Neural crest cell (in vitro differentiated cells): Measurements from ENCODE around the gene OR6J1. TPM values are rescaled to one million over a fixed set of nuclear protein-coding genes. Genes with fewer than 3 reads are reported as not detected.

Experiments
- DNase-seq: peaks from one replicate; pipeline ENCODE4 v3.0.0; 2021; ENCODE audit warnings: low read depth, mixed read lengths, low spot score
- H3K27ac Mint-ChIP-seq: one replicate; pipeline ENCODE4 v1.8.0; 2021; ENCODE audit warnings: mild to moderate bottlenecking, mixed read lengths; ENCODE audit not compliant: unreplicated experiment
- H3K27me3 Mint-ChIP-seq: 2 replicates; pipeline ENCODE4 v1.8.0; 2021; ENCODE audit warnings: low read depth, mild to moderate bottlenecking, mixed read lengths
- H3K36me3 Mint-ChIP-seq: 2 replicates; pipeline ENCODE4 v1.8.0; 2021; ENCODE audit warnings: low read depth, mild to moderate bottlenecking, mixed read lengths
- H3K4me1 Mint-ChIP-seq: 2 replicates; pipeline ENCODE4 v1.8.0; 2021; ENCODE audit warnings: mixed read lengths
- H3K4me3 Mint-ChIP-seq: one replicate; pipeline ENCODE4 v1.8.0; 2021; ENCODE audit warnings: mild to moderate bottlenecking, mixed read lengths
- H3K9me3 Mint-ChIP-seq: 2 replicates; pipeline ENCODE4 v1.8.0; 2021; ENCODE audit warnings: mixed read lengths
- CTCF ChIP-seq: fragments of 200-600 bp; sonication (generic); conservative IDR thresholded peaks from 2 replicates; pipeline ENCODE4 v1.5.0; 2021; ENCODE audit warnings: antibody characterized with exemption, mild to moderate bottlenecking
- total RNA-seq: library from RNA; stranded (reverse); gene quantifications from 2 replicates; pipeline ENCODE4 v1.2.1, GENCODE V29; 2021

OR6J1 gene
- total RNA-seq, 1 donor from 2014 or later, result not detected

GRCh38 chr14:22613106-22613695, 31.0 kb downstream of the OR6J1 start:
- Mint-ChIP-seq H3K36me3 (peaks cover 5% of the 10 kb centered on the region), H3K27ac (peak overlapping the region; percentile 44), H3K4me3 (no peak overlapping the region), H3K9me3 (no peaks in the 10 kb centered on the region), H3K27me3 (no peaks in the 10 kb centered on the region), H3K4me1 (peaks cover 10% of the 10 kb centered on the region)
- no peak for DNase-seq
- peak; percentile 51 for TF ChIP-seq CTCF

GRCh38 chr14:22610931-22611330, 33.2 kb downstream of the OR6J1 start:
- no peak for TF ChIP-seq CTCF
- Mint-ChIP-seq H3K9me3 (no peaks in the 10 kb centered on the region), H3K4me3 (no peak overlapping the region), H3K36me3 (peaks cover 5% of the 10 kb centered on the region), H3K27me3 (no peaks in the 10 kb centered on the region), H3K27ac (no peak overlapping the region), H3K4me1 (peaks cover 10% of the 10 kb centered on the region)
- no peak for DNase-seq

DNA sequence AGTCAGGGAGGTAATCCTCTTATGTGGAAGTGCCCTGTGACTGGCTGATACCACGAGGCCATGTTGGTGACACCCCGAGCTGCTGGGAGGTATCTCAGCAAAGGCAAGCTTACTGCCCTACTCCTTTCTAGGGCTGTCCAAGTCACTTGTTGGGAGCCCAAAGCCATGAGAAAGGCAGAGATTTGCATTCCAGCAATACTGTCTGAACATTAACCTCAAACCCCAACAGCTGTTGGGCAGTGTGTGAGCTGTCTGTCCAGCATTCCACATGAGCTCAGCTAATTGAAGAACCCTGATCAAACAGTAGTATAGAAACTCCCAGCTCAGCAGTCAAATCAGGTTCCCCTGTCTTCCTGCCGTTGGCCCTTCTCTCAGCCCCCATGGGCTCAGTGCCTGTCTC, 36.9 kb downstream of the OR6J1 start:
- H3K27me3 Mint-ChIP-seq, result no peaks in the 10 kb centered on the region
- TF ChIP-seq CTCF, result no peak
- no peaks in the 10 kb centered on the region for H3K4me1 Mint-ChIP-seq
- no peak overlapping the region for H3K4me3 Mint-ChIP-seq
- no peak overlapping the region for H3K27ac Mint-ChIP-seq
- H3K9me3 Mint-ChIP-seq, result no peaks in the 10 kb centered on the region
- peaks cover 12% of the 10 kb centered on the region for H3K36me3 Mint-ChIP-seq
- DNase-seq, result no peak

DNA sequence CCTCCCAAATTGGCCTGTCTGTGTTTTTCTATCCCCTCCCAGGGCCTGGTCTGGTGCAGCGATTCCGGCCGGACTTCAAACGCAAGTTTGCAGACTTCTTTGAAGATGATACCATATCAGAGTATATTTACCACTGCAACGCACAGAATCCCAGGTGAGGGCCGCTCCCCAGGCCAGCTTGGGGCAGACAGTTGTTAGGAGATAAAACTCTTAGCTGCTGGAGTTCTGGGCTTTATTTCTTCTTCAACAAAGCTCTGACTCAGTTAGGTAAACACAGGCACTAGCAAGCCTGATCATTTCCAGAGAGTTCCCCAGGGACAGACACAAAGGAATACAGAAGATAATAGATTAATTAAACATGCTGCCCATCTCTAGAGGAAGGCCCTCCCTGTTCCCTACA, 37.8 kb downstream of the OR6J1 start:
- peaks cover 12% of the 10 kb centered on the region for H3K36me3 Mint-ChIP-seq

GRCh38 chr14:22602862-22603261, 41.3 kb downstream of the OR6J1 start:
- TF ChIP-seq CTCF, result no peak
- Mint-ChIP-seq H3K4me3 (no peak overlapping the region), H3K36me3 (peaks cover 6% of the 10 kb centered on the region), H3K27ac (no peak overlapping the region), H3K27me3 (peaks cover 11% of the 10 kb centered on the region), H3K4me1 (peaks cover 18% of the 10 kb centered on the region), H3K9me3 (no peaks in the 10 kb centered on the region)
- DNase-seq, result no peak

More for the DNA sequence above, 37.8 kb downstream of the OR6J1 start:
- Mint-ChIP-seq H3K4me1 (no peaks in the 10 kb centered on the region), H3K4me3 (no peak overlapping the region), H3K9me3 (no peaks in the 10 kb centered on the region), H3K27me3 (no peaks in the 10 kb centered on the region), H3K27ac (no peak overlapping the region)
- no peak for TF ChIP-seq CTCF
- no peak for DNase-seq

- Mint-ChIP-seq H3K4me1 (peaks cover 23% of the 10 kb centered on the region), H3K9me3 (no peaks in the 10 kb centered on the region), H3K27me3 (peaks cover 11% of the 10 kb centered on the region), H3K36me3 (peaks cover 6% of the 10 kb centered on the region), H3K27ac (peak overlapping the region; percentile 19), H3K4me3 (no peak overlapping the region)
- TF ChIP-seq CTCF, result no peak
- DNase-seq, result no peak
Observed at GRCh38 chr14:22601996-22602395, 42.2 kb downstream of the OR6J1 start.
